GM06990 (cell line): ENCODE measurements around the gene CLSTN2.

Experiments
- DNase-seq: peaks from one replicate; pipeline ENCODE4 v3.0.0-alpha.2; 2011; ENCODE audit not compliant: insufficient read length; ENCODE audit errors: extremely low read depth
- H3K27me3 ChIP-seq: replicated peaks from 2 replicates; pipeline ENCODE4 v1.6.0; 2011; ENCODE audit warnings: low read length; ENCODE audit not compliant: control insufficient read depth, insufficient read depth
- H3K36me3 ChIP-seq: 2 replicates; pipeline ENCODE4 v1.5.1; 2011; ENCODE audit warnings: low read length; ENCODE audit not compliant: control insufficient read depth, insufficient read depth
- H3K4me3 ChIP-seq: replicated peaks from 2 replicates; pipeline ENCODE4 v1.5.1; 2011; ENCODE audit warnings: low read depth, mild to moderate bottlenecking, control low read depth, low read length
- TF ChIP-seq, protein P1 (sequence below): IDR thresholded peaks from 2 replicates; pipeline ENCODE4 v1.5.1; 2011; ENCODE audit warnings: low read length, control low read depth, mild to moderate bottlenecking, inconsistent platforms; ENCODE audit not compliant: insufficient read depth, poor library complexity, severe bottlenecking

Gene CLSTN2

DNA sequence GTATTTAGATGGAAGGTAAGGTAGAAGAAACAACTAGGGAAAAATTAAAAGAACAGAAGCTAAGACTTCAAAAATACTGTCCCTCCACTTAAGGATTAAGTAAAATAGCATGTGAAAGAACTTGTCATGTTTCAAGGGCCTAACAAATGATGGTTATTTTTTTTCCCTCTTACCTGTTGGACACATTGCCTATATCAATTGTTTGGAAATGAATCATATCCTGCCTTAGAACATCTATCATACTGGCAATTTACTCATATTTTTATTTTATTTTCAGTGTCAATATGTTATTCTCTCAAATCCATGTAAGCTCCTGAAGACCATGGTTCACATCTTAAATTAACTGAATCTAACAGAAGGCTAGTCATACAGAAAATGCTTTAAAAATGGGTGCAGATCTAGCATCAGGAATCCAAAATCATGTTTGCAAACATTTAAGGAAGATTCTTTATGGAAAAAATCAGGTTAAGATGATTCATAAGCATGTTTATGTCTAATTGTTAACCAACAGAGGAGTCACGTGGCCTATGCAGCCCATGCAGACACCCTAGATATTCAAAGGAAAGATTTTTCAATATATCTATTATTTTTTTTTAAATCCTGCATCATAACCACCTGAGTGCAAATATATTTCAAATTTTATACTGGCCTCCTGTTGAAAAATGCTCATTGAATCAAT lies 607.1 kb downstream of the CLSTN2 start:
- TF ChIP-seq, protein P1, sequence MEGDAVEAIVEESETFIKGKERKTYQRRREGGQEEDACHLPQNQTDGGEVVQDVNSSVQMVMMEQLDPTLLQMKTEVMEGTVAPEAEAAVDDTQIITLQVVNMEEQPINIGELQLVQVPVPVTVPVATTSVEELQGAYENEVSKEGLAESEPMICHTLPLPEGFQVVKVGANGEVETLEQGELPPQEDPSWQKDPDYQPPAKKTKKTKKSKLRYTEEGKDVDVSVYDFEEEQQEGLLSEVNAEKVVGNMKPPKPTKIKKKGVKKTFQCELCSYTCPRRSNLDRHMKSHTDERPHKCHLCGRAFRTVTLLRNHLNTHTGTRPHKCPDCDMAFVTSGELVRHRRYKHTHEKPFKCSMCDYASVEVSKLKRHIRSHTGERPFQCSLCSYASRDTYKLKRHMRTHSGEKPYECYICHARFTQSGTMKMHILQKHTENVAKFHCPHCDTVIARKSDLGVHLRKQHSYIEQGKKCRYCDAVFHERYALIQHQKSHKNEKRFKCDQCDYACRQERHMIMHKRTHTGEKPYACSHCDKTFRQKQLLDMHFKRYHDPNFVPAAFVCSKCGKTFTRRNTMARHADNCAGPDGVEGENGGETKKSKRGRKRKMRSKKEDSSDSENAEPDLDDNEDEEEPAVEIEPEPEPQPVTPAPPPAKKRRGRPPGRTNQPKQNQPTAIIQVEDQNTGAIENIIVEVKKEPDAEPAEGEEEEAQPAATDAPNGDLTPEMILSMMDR = no peak
- no peak for DNase-seq
- Histone ChIP-seq H3K27me3 (no peaks in the 10 kb centered on the region; the same call in none of the 2 replicates), H3K4me3 (no peak overlapping the region), H3K36me3 (no peaks in the 10 kb centered on the region)

DNA sequence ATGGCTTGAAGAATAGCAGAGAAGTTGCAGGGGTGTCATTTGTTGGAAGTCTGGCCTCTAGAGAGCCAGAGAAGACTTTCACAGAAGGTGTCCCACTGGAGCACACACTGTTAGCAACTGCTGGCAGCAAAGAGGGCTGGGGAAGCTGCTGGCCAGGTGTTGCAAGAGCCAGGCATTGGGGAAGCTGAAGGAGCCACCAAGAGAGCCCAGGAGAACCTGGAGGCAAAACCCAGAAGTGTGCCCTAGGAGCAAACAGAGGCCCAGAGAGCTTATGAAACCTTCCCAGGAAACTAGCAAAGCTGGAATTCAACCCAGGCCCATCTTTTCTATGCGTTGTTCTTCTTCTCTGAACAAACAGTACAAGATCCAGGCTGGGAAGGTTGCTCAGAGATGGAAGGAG lies 610.2 kb downstream of the CLSTN2 start:
- no peaks in the 10 kb centered on the region for H3K36me3 ChIP-seq
- DNase-seq = no peak
- no peaks in the 10 kb centered on the region for H3K27me3 ChIP-seq
- no peak overlapping the region for H3K4me3 ChIP-seq
- TF ChIP-seq, protein P1 = no peak

DNA sequence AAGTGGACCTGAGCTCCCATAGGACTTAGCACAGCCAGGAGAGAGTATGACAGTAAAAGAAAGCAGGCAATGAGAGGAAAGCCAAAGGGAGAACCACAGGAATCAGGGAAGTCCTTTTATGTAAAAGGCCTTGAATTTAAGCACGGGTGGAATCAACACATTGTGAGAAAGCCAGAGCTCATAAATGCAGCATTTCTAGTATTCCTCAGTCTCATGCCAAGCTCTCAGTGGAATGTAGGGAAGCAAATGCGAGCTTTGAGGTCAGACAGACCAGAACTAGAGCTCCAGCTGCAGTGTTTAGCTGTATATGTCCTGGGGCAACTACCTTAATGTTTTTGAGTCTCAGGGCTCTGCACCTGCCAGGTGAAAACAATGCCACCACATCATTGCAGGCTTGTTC lies 610.8 kb downstream of the CLSTN2 start:
- DNase-seq = no peak
- no peak overlapping the region for H3K4me3 ChIP-seq
- H3K27me3 ChIP-seq = no peaks in the 10 kb centered on the region
- no peaks in the 10 kb centered on the region for H3K36me3 ChIP-seq
- TF ChIP-seq, protein P1 = no peak

DNA sequence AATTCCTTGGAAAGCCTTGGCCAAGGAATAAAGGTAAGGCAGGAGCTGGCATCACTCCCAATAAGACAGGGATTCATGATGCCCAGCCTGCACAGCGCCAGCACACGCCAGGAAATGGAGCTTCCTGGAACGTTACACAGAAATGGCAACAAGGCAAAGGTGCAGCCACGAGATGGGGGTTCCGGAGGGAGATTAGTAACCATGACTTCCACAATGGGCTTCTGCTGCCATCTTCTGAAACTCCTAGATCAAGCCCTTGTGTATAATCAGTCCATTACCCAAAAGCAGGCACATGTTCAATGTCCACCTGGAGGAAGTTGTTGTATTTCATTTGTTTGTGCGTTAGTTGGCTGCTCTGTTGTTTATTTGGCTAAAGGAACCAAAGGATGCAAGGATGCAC lies 611.7 kb downstream of the CLSTN2 start:
- DNase-seq = no peak
- H3K36me3 ChIP-seq = no peaks in the 10 kb centered on the region
- TF ChIP-seq, protein P1 = no peak
- no peaks in the 10 kb centered on the region for H3K27me3 ChIP-seq
- no peak overlapping the region for H3K4me3 ChIP-seq

DNA sequence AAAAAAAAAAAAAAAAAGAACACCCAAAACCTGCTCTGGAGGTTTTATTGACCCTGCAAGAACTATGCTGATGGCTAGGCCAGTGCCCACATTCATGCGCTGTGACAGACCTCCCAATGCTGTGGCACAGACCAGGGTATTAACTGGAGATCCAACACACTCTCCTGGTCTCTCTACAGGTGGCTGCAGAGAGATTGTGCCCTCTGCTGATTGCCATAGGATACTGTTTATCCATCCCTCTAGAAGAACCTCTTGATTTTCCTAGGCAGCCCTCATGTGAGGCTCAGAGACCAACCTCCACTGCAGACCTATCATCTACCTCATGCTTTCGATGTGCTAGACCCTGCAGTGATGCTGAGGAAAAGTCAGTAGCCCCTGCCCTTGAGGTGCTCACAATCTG lies 617.4 kb downstream of the CLSTN2 start:
- no peak overlapping the region for H3K4me3 ChIP-seq
- H3K27me3 ChIP-seq = no peaks in the 10 kb centered on the region; the same call in 1 of the 2 replicates
- DNase-seq = no peak
- no peaks in the 10 kb centered on the region for H3K36me3 ChIP-seq
- TF ChIP-seq, protein P1 = no peak

DNA sequence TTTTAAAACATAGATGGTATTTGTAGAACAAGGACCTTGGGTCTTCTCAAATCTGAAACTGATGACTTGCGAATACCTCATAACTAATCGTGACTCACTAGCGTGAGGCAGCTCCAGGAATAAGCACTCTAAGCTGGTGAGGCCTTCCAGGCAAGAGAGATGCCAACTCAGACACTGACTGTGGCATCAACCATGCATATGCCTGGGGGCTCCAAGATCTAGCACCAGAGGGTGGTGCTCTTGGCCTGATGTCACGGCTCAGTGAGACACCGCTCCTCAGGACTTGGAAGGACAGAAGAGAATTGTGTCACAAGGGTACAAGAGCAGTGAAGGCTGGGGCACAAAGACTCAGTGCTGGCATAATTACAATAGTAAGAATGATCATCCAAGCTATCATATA lies 617.9 kb downstream of the CLSTN2 start:
- H3K27me3 ChIP-seq = no peaks in the 10 kb centered on the region; the same call in 1 of the 2 replicates
- no peak for DNase-seq
- H3K36me3 ChIP-seq = no peaks in the 10 kb centered on the region
- TF ChIP-seq, protein P1 = no peak
- H3K4me3 ChIP-seq = no peak overlapping the region
